H1 (cell line): Measurements from ENCODE around the gene THOC6.

ENCODE experiments used
- CEBPB ChIP-seq: IDR thresholded peaks from 2 replicates; pipeline ENCODE4 v1.6.1; 2012; ENCODE audit warnings: low read depth, low read length
- CTCF ChIP-seq, 3 experiments: IDR thresholded peaks; 1 replicate in 2 of 3; 2 replicates in 1 of 3; pipeline versions ENCODE4 v1.5.1 to v1.6.1; 2011; ENCODE audit warnings: low read length in 3 of 3, mild to moderate bottlenecking in 3 of 3, inconsistent platforms in 2 of 3, low read depth in 1 of 3, moderate library complexity in 1 of 3; ENCODE audit not compliant: insufficient read depth in 1 of 3; ENCODE audit errors: control extremely low read depth in 1 of 3
- EP300 ChIP-seq, 2 experiments: IDR thresholded peaks; 1 replicate in 1 of 2; 2 replicates in 1 of 2; pipeline ENCODE4 v1.6.1; 2011 to 2012; ENCODE audit warnings: low read depth in 2 of 2, low read length in 2 of 2, mild to moderate bottlenecking in 2 of 2, borderline replicate concordance in 1 of 2, inconsistent platforms in 1 of 2, moderate library complexity in 1 of 2
- EZH2 ChIP-seq: fragments of 200-600 bp; sonication (generic); IDR thresholded peaks from 2 replicates; pipeline ENCODE4 v1.7.1; 2012; ENCODE audit warnings: low read depth, mild to moderate bottlenecking, moderate library complexity, low read length, inconsistent platforms; ENCODE audit not compliant: severe bottlenecking
- JUN ChIP-seq: IDR thresholded peaks from 2 replicates; pipeline ENCODE4 v1.6.1; 2011; ENCODE audit warnings: low read depth, mild to moderate bottlenecking, improper control_type of control experiment, low read length
- MAFK ChIP-seq: IDR thresholded peaks from 2 replicates; pipeline ENCODE4 v1.6.1; 2012; ENCODE audit warnings: low read depth, mild to moderate bottlenecking, improper control_type of control experiment, low read length
- MAX ChIP-seq: IDR thresholded peaks from 2 replicates; pipeline ENCODE4 v1.6.1; 2012; ENCODE audit warnings: inconsistent platforms
- POLR2A ChIP-seq, 2 experiments: IDR thresholded peaks; 1 replicate in 1 of 2; 2 replicates in 1 of 2; pipeline ENCODE4 v1.6.1; 2011; ENCODE audit warnings: low read depth in 2 of 2, low read length in 2 of 2, mild to moderate bottlenecking in 2 of 2; ENCODE audit errors: control extremely low read depth in 1 of 2
- TAF7 ChIP-seq: optimal IDR thresholded peaks from 2 replicates; pipeline ENCODE3; 2011; ENCODE audit warnings: low read depth, mild to moderate bottlenecking, inconsistent platforms, low read length, moderate library complexity, borderline replicate concordance
- TCF12 ChIP-seq: IDR thresholded peaks from 2 replicates; pipeline ENCODE4 v1.6.1; 2011; ENCODE audit warnings: low read depth, mild to moderate bottlenecking, low read length

- TF ChIP-seq CTCF (IDR thresholded peaks at IDR 0.05; ENCODE audit: control extremely low read depth in 1 of 3, insufficient read depth in 1 of 3, low read depth in 1 of 3, low read length in 3 of 3): no peak
- no peak for TF ChIP-seq MAX
- TF ChIP-seq MAFK: no peak
- no peak for TF ChIP-seq JUN
- no peak for TF ChIP-seq EP300 (IDR thresholded peaks at IDR 0.05; ENCODE audit: borderline replicate concordance in 1 of 2, low read depth in 2 of 2, low read length in 2 of 2)
- no peak for TF ChIP-seq EZH2
- TF ChIP-seq POLR2A (IDR thresholded peaks at IDR 0.05; ENCODE audit: control extremely low read depth in 1 of 2, low read depth in 2 of 2, low read length in 2 of 2): no peak
- TF ChIP-seq CEBPB: no peak
- TF ChIP-seq TCF12: no peak
- no peak for TF ChIP-seq TAF7
Measured at GRCh38 chr16:3030222-3031212, 6.7 kb downstream of the THOC6 start.
